HG03064 (cell line): Measurements from ENCODE around the gene RPA3.

ENCODE experiments used
- ATAC-seq: cut with Tn5 transposase; IDR thresholded peaks from one replicate; pipeline ENCODE4 v1.9.1; 2021; ENCODE audit warnings: low read depth; ENCODE audit not compliant: unreplicated experiment

RPA3 gene

DNA sequence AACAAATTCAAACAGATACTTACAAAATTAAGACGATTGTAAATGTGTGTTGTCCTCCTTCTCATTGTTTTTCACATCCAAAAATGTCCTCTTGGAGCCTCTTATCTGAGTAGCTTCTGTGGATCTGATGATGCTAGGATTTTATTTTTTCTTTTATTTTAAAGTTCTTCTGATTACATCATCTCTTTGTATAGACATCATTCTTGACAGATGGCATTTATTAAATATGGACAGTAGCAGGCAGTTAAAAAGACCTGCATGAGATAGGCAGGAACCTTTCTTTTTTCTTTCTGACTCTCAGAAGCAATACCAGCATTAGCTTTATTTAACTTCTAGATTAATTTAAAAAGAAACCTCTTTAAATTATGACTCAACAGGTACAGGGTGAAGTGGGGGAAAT is at the start of gene RPA3:
TSS of gene RPA3 (minus strand) at position 116 of the 400 bp plus-strand sequence. CDS start 78,189 bp downstream, outside the sequence.
- ATAC-seq: no peak

DNA sequence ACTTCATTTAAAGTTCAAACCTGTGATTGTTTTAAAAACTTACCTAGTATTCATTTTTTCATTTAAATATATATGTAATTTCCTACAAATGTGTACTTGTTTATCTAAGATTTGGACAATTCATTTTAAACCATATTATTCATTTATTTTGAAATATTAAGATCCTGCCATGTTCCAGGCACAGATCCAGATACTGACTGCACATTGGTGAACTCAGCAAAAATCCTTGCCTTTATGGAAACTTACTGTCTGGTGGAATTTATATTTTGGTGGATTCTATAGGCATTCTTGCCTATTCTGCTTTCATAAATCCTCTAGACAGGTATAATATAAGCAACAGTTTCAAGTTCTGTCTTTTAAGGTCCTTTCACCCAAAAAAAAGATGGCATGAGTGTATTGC is 48.3 kb upstream of the RPA3 start:
- no peak for ATAC-seq

- peak; percentile 55 for ATAC-seq
These were observed 47.0 kb upstream of the RPA3 start for GRCh38 chr7:7765422-7765821.

GRCh38 chr7:7764520-7765396 is 46.4 kb upstream of the RPA3 start:
- ATAC-seq: no peak

DNA sequence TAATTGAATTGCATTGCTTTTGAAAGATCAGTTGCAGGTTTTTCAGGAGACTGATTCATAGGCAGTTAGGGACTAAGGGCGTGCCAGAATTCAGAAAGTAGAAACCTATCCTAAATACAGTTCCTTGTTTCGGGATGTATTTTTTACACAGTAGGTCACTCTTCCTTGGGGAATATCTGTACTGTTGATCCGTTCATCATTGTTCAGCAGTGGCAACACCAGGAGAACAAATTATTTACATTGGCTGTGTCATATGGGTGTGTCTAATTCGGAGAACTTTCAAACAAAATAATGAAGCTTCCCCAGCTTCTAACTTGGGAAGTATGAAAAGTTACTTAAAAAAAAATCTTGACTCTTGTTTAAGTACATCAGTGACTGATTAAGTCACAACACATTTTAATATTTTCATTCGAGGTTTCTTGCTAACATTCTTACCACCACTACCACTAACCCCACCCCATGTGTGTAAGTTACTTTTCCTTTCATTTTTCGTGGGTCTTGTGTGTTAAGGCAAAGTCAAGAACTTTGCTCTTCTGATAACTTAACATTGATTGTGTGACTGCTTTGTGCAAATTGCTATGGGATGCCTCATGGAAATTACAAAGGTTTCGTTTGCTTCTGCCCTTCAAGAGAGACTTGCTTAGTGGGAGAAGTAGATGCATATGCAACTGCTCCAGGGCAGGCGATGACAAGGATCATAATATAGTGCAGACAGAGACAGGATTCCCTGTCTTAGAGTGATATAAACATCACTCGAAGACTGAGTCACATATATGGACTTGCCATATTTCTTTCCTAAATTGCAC is 43.8 kb upstream of the RPA3 start:
- peak; percentile 53 for ATAC-seq

GRCh38 chr7:7761340-7761973 is 43.0 kb upstream of the RPA3 start:
- peak; percentile 29 for ATAC-seq

GRCh38 chr7:7757576-7757975 is 39.2 kb upstream of the RPA3 start:
- ATAC-seq: no peak

- no peak for ATAC-seq
These were observed 38.2 kb upstream of the RPA3 start for GRCh38 chr7:7756577-7756976.

DNA sequence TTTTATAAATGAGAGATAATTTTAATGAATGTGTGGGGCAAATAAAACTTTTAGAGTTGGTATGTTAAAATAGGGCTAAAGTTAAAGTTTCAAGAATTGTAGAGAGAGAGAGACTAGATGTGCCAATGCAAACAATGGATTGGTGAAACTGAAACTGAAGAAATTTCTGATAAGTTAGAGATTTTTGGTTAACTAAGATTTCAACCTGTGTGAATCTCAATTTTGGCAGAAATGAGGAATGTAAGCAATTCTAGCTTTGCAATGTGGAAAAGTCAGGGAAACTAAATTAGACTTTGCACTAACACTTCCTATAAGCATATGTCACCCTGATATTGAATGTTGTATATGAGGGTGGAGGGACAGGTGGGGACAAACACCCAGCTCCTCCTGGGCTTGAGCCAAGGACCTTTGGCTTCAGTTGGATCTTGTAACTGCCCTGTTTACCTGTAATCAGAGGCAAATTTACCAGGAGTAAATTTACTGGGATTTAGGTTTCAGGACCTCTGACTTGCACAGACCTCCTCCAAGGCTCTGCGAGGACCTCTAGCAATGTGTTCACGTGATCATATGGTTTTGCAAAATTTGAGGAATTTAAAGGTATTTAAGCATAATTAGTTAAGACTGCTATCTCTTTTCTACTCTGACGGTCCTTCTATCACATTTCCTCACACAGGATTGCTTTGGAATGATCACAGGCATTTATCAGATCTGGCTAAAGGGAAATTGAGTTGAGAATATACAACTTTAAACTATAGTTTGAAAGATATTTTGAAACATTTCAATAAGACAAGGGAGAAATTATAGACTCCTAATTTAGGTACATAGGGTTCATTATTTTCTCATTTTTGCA is 33.1 kb upstream of the RPA3 start:
- no peak for ATAC-seq

- ATAC-seq: no peak
These were observed 32.3 kb upstream of the RPA3 start for GRCh38 chr7:7750571-7751242.

DNA sequence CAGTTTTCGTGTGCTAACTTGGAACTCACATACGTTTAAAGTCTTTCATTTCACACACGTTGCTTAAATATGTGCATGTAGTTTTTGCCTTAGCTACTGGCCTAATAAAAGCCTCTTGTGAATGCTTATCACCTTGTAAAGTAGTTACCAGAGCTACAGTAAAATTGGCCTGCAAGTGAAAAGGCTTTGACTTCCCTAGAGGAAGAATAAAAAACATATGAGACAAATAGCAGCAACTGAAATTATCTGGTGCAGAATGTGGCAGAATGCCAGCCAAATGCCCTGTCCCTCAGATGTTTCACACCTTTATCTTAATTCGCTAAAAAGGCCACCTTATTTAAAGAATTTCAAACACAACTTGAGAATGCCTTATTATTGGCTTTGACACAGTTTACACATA is 28.1 kb upstream of the RPA3 start:
- no peak for ATAC-seq

GRCh38 chr7:7745966-7746365 is 27.6 kb upstream of the RPA3 start:
- no peak for ATAC-seq

DNA sequence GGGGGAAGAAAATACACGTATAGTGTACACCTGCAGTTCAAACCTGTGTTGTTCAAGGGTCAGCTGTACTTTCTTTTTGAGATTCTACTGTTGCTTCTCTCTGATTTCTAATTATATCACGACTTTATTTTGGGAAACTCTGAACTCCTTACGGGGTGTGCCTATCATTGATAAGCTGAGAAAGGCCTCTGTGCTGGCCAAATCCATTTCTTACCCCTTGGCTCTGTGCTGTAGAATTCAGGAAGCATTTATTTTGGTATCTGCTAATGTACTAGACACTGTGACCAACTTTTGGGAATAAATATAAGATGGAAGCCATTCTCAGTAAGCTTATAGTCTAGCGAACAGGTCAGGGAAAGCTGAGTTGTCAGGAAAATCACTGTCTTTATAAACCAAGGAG is 26.9 kb upstream of the RPA3 start:
- ATAC-seq: no peak

DNA sequence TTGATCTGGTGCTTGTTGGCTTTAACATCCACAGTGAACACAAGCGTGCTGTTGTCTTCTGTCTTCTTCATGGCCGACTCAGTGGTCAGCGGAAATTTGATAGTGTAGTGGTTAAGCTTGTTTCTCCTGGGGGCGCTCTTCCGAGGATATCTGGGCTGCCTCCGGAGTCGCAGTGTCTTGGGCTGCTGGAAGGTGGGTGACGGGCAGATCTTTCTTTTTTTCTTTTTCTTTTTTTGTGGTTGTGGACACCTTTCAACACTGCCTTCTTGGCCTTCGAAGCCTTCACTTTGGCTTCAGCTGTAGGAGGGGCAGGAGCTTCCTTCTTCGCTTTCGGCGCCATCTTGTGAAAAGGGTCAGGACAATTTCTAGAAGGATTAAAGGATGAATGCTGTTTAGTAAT is 23.8 kb upstream of the RPA3 start:
- no peak for ATAC-seq

GRCh38 chr7:7740037-7740355 is 21.6 kb upstream of the RPA3 start:
- no peak for ATAC-seq

DNA sequence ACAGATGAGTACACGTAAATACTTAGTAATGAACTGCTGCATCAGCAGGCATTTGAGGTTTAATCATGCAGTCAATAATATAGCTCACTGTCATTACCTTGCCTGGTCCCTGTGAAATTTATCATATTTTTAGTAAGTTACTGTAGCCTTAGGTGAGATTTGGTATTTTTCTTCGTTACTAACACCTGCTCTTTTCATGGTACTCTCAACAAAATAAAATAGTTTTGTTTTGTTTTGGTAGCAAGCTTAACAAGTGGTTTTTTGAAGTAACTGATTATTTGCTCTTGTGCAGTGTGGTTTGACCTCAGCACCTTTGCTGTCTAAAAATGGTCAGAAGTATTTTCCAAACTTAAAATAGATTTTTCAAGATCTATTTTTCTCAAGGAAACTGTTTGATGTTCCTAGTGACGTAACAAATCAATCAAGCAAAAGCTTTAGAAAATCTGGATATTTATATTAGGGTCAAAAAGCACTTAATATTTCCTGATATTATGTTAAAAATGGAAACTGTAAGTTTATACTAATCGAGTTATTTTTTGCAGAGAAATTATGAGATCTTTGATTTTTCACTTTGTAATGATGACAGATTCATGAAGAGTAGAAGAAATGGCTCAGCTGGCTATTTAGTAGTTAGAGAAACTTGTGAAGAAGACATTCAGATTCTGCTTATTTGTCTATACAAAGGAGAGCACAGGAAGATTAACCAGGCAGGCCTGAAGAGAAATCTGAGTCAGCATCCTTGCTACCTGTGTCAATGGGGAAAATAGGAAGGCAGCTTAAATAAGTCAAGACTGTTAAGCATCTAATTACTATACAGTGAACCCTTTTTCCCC is 21.0 kb upstream of the RPA3 start:
- peak; percentile 66 for ATAC-seq

GRCh38 chr7:7738622-7739021 is 20.2 kb upstream of the RPA3 start:
- ATAC-seq: no peak

- no peak for ATAC-seq
These were observed 19.8 kb upstream of the RPA3 start for GRCh38 chr7:7738177-7738576.

- ATAC-seq: no peak
These were observed 19.3 kb upstream of the RPA3 start for GRCh38 chr7:7737674-7738073.
